T-helper 1 cell treated with Interleukin-12 subunit alpha and Interleukin-12 subunit beta and Interleukin-4 antibody, amounts not matched to agents 30 μg/mL and 1 μg/mL, for 36 hours (primary cell): Measurements from ENCODE around the gene APBB2.
A peak's percentile ranks its signal among the peaks of the same experiment; 100 is the strongest.

ENCODE experiments used
- H3K27ac Mint-ChIP-seq: one replicate; pipeline ENCODE4 v1.8.0; 2021; ENCODE audit warnings: mild to moderate bottlenecking, mixed read lengths
- H3K27me3 Mint-ChIP-seq: one replicate; pipeline ENCODE4 v1.8.0; 2021; ENCODE audit warnings: low read depth, mixed read lengths
- H3K36me3 Mint-ChIP-seq: one replicate; pipeline ENCODE4 v1.8.0; 2021; ENCODE audit warnings: low read depth, mixed read lengths
- H3K4me1 Mint-ChIP-seq: one replicate; pipeline ENCODE4 v1.8.0; 2021; ENCODE audit warnings: low read depth, mixed read lengths
- H3K4me3 Mint-ChIP-seq: one replicate; pipeline ENCODE4 v1.8.0; 2021; ENCODE audit warnings: mild to moderate bottlenecking, moderate library complexity, mixed read lengths
- H3K9me3 Mint-ChIP-seq: one replicate; pipeline ENCODE4 v1.8.0; 2021; ENCODE audit warnings: mixed read lengths

APBB2 gene

DNA sequence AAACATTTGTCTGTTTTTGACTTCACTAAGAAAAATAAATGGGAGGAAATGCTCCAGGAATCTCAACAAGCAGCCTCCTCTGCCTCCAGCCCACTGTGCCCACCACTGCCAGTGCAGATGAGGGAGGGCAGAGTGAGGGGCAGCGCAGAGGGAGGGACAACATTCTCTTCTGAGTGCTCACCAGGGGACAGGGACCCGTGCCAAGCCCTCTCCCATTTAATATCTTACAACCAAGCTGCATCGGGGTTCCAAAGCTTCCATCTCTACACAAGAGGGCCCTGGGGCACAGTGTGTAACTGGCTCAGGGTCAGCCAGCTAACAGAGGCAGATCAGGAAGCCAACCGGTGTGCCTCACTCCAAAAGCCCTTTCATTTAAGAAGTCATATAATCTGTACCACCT is 344.2 kb downstream of the APBB2 start:
- H3K27ac Mint-ChIP-seq, result no peak overlapping the region
- no peaks in the 10 kb centered on the region for H3K4me1 Mint-ChIP-seq
- no peaks in the 10 kb centered on the region for H3K36me3 Mint-ChIP-seq
- no peak overlapping the region for H3K4me3 Mint-ChIP-seq
- peaks cover 31% of the 10 kb centered on the region for H3K27me3 Mint-ChIP-seq
- no peaks in the 10 kb centered on the region for H3K9me3 Mint-ChIP-seq

DNA sequence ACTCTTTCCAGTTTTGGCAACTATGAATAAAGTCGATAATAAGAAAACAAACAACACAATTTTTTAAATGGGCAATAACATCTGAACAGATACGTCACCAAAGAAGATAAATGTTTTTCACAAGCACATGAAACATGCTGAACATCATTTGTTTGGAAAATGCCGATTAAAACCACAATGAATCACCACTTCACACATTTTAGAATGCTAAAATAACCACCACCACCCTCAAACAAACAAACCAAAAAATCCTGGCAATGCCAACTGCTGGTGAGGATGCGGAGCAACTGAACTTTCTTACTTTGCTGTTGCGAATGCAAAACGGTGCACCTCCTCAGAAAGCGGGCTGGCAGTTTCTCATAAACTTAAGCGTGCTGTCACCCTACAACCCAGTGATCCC is 348.6 kb downstream of the APBB2 start:
- H3K27me3 Mint-ChIP-seq, result peaks cover 19% of the 10 kb centered on the region
- H3K27ac Mint-ChIP-seq, result no peak overlapping the region
- no peaks in the 10 kb centered on the region for H3K36me3 Mint-ChIP-seq
- H3K4me3 Mint-ChIP-seq, result no peak overlapping the region
- H3K4me1 Mint-ChIP-seq, result no peaks in the 10 kb centered on the region
- no peaks in the 10 kb centered on the region for H3K9me3 Mint-ChIP-seq

DNA sequence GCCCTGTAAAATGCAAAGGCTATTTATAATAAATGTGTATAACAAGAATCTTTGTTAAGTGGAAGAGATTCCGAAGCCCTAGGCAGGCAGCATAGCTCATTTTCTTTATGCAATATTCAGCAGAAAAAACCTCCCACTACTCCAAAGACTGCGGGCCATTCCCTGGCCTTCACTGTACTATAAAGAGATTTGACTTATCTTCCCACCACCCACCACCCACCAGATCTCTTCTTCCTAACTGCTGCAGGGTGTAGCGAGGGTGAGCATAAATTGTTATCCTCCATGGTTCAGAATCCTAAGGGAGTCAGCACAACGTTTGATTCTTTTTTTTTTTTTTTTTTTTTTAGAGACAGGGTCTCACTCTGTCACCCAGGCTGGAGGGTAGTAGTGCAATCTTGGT is 349.8 kb downstream of the APBB2 start:
- H3K4me1 Mint-ChIP-seq, result no peaks in the 10 kb centered on the region
- H3K36me3 Mint-ChIP-seq, result no peaks in the 10 kb centered on the region
- no peak overlapping the region for H3K4me3 Mint-ChIP-seq
- no peak overlapping the region for H3K27ac Mint-ChIP-seq
- no peaks in the 10 kb centered on the region for H3K9me3 Mint-ChIP-seq
- H3K27me3 Mint-ChIP-seq, result peaks cover 22% of the 10 kb centered on the region

DNA sequence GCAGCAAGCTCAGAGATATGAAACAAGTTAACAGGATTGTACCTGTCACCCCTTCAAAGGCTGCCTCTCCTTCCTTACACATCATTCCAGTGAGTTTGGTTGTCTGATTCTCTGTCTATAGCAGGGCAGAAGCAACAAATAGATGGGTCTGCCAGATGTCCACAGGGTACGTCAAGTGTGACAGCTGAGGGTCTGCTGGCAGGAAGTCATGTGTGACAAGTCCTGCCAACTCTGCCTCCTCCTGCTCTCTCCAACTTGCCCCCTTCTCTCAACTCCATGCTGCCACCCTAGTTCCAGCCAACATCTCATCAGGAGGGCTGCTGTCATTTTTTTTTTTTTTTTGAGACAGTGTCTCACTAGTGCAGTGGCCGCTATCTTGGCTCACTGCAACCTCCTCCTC is 355.4 kb downstream of the APBB2 start:
- no peak overlapping the region for H3K27ac Mint-ChIP-seq
- no peak overlapping the region for H3K4me3 Mint-ChIP-seq
- H3K36me3 Mint-ChIP-seq, result no peaks in the 10 kb centered on the region
- H3K4me1 Mint-ChIP-seq, result peaks cover 11% of the 10 kb centered on the region
- H3K9me3 Mint-ChIP-seq, result no peaks in the 10 kb centered on the region
- peaks cover 59% of the 10 kb centered on the region for H3K27me3 Mint-ChIP-seq

DNA sequence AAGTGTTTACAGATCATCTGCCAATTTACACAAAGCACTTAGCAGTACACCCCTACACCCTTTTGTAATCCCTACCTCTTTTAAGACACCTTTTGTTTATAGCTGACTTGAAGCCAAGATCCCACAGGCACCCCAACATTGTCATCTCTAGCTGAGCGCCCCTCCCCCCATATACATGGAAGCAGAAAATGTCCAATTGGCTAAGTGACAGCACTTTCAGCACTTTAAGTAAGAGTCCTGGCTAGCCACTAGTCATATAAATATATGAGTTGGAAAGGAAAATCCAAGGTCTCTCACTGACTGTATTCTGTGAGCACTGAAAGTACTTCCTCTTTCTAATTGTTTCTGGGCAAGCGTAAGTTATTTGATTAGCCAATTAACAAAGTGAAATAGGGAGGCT is 356.4 kb downstream of the APBB2 start:
- Mint-ChIP-seq H3K27ac (no peak overlapping the region), H3K9me3 (no peaks in the 10 kb centered on the region), H3K27me3 (peaks cover 63% of the 10 kb centered on the region), H3K4me3 (no peak overlapping the region), H3K4me1 (peaks cover 11% of the 10 kb centered on the region), H3K36me3 (no peaks in the 10 kb centered on the region)

DNA sequence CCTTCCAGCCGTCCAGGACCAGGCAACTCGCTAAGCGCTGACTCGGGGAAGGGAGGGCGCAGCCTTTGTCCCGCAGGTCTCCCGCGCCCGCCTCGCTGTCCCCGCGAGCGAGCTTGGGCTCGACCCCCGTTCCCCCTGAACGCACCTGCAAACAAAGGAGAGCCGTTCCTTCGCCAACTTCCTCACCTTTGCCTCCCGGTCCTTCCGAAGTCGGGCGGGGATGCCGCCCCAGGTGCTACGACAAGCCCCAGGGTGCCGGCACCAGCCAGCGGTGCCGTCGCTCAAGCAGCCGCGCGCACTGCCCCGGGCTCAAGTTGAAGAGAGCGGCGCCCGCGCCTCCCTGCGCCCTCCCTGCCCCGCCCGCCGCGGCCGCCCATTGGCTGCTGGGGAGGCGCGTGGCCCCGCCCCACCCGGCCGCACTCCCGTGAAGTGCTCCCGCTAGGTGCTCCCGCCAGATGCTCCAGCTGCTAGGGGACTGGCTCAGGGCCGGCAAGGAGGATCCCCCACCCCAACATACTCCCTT is 357.4 kb downstream of the APBB2 start:
- H3K27ac Mint-ChIP-seq, result no peak overlapping the region
- H3K27me3 Mint-ChIP-seq, result peaks cover 60% of the 10 kb centered on the region
- peak overlapping the region; percentile 74 for H3K4me3 Mint-ChIP-seq
- peaks cover 11% of the 10 kb centered on the region for H3K4me1 Mint-ChIP-seq
- H3K36me3 Mint-ChIP-seq, result no peaks in the 10 kb centered on the region
- H3K9me3 Mint-ChIP-seq, result no peaks in the 10 kb centered on the region

DNA sequence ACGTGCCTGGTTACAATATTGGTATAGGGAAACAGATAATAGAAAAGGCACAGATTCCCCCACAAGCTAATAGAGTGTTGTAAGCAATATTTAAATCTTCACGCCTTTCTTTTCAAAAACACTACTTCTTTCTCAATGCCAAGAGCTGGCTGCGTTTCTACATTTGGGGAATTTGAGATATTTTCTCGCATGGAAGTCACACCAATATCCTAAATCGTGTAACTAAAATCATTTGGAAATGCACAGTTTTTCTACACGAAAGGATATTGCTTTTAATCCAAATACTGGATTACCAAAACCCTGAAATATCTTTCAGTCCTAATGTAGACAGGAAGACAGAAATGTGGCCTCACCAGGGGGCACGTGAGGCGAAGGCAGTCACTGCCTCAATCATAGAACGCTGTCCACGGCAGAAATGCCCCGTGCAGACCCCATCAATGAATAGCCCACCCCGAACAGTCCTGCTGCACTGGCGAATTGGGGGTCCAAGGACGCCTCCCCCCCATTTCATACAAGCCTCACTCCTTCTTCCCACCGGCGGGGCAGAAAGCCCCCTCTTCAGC is 358.0 kb downstream of the APBB2 start:
- Mint-ChIP-seq H3K27me3 (peaks cover 59% of the 10 kb centered on the region), H3K36me3 (no peaks in the 10 kb centered on the region), H3K4me1 (peaks cover 11% of the 10 kb centered on the region), H3K27ac (no peak overlapping the region), H3K9me3 (no peaks in the 10 kb centered on the region), H3K4me3 (peak overlapping the region; percentile 74)

DNA sequence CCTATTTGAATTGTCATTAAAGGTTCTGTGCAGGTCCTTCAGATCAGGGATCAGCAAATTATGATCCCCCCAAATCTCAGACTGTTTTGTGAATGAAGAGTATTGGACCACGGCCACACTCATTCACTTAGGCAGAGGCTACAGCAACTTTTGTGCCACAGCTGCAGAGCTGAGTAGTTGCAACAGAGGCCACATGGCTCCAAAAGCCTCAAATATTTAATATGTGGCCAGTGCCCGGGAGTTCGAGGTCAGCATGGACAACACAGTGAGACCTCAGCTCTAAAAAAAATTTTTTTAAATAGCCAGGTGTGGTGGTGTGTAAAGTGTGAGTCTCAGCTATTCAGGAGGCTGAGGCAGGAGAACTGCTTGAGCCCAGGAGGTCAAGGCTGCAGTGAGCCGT is 363.8 kb downstream of the APBB2 start:
- Mint-ChIP-seq H3K36me3 (no peaks in the 10 kb centered on the region), H3K9me3 (no peaks in the 10 kb centered on the region), H3K4me1 (no peaks in the 10 kb centered on the region), H3K4me3 (no peak overlapping the region), H3K27ac (no peak overlapping the region), H3K27me3 (peaks cover 36% of the 10 kb centered on the region)

DNA sequence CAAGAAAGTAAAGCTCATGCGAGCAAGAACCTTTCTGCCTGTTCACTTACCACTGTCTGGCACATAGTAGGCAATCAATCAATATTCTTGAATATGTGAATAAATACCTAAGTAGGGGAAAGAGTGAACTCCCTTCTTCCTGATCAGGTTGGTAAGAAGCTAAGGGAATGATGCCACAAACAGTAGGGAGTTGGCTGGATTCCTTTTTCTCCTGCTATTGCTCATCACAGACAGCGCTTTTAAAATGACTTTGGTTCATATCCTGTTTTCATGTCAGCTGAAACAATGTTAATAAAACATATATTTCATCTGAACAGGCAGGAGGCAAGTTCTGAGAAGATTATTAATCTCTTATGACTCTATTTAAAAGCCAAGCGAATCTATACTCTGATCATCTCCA is 365.4 kb downstream of the APBB2 start:
- no peak overlapping the region for H3K27ac Mint-ChIP-seq
- no peaks in the 10 kb centered on the region for H3K36me3 Mint-ChIP-seq
- peaks cover 25% of the 10 kb centered on the region for H3K27me3 Mint-ChIP-seq

DNA sequence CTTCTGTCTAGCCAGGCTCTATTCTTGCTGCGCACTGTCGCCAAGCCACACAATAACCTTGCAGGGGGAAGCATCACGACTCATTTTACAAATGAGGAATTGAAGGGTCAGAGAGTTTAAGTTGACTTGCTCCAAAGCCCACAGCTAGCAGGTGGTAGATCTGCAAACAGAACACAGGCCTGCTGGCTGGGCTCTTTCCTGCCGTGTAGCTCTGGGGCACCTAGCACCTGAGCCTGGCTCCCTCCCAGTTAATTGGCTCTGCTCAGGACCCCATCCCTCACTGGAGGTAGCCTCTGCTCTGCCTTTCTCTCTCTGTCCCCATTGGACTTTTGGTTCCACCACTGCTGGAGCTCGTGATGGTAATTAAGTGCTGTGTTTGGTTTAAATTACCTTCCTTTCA is 366.1 kb downstream of the APBB2 start:
- no peak overlapping the region for H3K27ac Mint-ChIP-seq
- no peak overlapping the region for H3K4me3 Mint-ChIP-seq
- H3K9me3 Mint-ChIP-seq, result no peaks in the 10 kb centered on the region
- no peaks in the 10 kb centered on the region for H3K36me3 Mint-ChIP-seq
- H3K27me3 Mint-ChIP-seq, result peaks cover 21% of the 10 kb centered on the region
- no peaks in the 10 kb centered on the region for H3K4me1 Mint-ChIP-seq

More for the DNA sequence above, 365.4 kb downstream of the APBB2 start:
- H3K4me1 Mint-ChIP-seq, result no peaks in the 10 kb centered on the region
- H3K4me3 Mint-ChIP-seq, result no peak overlapping the region
- no peaks in the 10 kb centered on the region for H3K9me3 Mint-ChIP-seq

DNA sequence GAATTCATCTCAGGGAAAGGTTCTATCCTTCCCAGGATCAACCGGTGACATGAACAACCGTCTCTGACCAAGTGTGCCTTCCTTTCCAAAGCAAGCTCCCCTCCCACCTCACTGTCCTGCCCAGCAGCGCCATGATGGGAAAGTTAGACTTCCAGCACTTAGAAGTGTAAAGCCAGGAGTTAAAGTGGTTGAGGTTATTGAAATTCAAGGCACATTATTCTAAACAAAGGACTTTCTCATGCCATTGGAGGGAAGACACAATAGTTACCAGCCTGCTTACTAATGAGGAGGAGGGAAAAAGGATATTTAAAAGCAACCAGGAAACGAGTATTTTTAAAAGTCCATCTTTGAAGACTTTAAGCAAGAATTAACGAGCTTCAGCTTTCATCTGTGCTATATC is 367.8 kb downstream of the APBB2 start:
- Mint-ChIP-seq H3K4me1 (no peaks in the 10 kb centered on the region), H3K27ac (no peak overlapping the region), H3K9me3 (no peaks in the 10 kb centered on the region), H3K4me3 (no peak overlapping the region), H3K27me3 (peaks cover 26% of the 10 kb centered on the region), H3K36me3 (no peaks in the 10 kb centered on the region)

DNA sequence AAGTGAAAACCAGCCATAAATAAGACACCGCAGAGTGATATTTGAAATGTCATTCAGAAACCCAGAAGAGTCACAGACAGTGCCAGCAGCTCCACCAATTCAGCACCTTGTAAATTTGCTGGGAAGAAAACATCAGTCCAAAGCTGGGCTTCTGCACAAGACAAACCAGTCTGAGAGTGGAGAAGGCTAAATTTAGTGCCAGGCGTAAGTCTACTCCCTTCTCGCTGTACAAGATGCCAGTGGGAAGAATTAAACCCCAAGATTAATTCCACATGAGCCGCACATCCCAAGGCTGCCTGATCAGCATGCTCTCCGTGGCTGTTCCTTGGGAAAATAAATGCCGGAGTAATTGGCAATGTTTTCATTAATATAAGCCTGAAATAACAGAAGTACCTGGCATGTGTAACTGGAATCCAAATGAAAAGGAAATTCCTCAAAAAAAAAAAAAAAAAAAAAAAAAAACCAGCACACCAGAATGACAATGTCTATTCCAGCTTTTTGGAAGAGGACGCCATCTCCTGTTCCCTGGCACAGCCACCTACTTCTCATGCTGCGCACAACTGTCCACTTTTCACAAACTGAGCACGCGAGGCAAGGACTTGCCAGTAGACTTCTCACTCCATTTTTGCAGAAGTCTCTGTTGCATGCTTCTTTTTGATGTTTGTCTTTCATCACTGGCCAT is 369.0 kb downstream of the APBB2 start:
- no peaks in the 10 kb centered on the region for H3K36me3 Mint-ChIP-seq
- H3K27ac Mint-ChIP-seq, result no peak overlapping the region
- peaks cover 20% of the 10 kb centered on the region for H3K27me3 Mint-ChIP-seq
- H3K4me3 Mint-ChIP-seq, result no peak overlapping the region
- no peaks in the 10 kb centered on the region for H3K9me3 Mint-ChIP-seq
- peaks cover 5% of the 10 kb centered on the region for H3K4me1 Mint-ChIP-seq

DNA sequence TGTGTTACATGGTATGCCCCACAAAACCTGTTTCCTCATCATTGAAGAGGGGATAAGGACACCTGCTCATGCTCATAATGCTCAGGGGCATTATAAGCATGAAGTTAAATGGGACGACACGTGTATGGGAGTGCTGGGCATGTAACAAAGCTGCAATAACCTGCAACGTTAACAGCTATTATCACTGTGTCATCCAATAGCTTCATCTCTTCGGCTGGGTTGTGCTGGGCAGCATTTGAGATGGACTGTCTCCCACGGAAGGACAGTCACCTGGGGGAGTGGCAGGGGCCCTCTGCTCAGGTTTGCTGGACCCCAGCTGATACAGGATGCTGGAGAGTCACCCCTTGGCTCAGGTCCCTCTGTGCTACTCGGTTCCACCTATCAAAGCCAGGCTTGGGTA is 370.1 kb downstream of the APBB2 start:
- Mint-ChIP-seq H3K36me3 (no peaks in the 10 kb centered on the region), H3K27me3 (peaks cover 19% of the 10 kb centered on the region), H3K4me3 (no peak overlapping the region), H3K4me1 (peaks cover 5% of the 10 kb centered on the region), H3K27ac (no peak overlapping the region), H3K9me3 (no peaks in the 10 kb centered on the region)

DNA sequence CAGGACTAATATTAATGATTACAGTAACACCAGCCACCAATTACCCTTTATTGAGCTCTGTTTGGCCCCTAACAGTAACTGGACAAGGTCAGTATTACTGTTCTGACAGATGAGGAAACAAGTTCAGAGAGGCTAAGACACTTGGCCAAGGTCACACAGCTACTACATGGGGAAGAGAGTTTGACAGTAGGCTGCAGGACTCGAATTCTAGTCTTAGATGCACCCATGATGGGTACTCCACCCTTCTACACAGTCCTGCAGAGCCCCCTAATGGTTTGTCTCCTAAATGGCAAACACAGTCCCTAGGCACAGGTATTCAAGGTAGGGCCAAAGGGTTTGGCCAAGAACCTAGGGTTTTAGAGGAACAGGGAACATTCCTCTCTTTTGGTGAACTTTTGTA is 370.6 kb downstream of the APBB2 start:
- Mint-ChIP-seq H3K4me3 (no peak overlapping the region), H3K27me3 (peaks cover 14% of the 10 kb centered on the region), H3K9me3 (no peaks in the 10 kb centered on the region), H3K36me3 (no peaks in the 10 kb centered on the region), H3K4me1 (peaks cover 5% of the 10 kb centered on the region), H3K27ac (no peak overlapping the region)

DNA sequence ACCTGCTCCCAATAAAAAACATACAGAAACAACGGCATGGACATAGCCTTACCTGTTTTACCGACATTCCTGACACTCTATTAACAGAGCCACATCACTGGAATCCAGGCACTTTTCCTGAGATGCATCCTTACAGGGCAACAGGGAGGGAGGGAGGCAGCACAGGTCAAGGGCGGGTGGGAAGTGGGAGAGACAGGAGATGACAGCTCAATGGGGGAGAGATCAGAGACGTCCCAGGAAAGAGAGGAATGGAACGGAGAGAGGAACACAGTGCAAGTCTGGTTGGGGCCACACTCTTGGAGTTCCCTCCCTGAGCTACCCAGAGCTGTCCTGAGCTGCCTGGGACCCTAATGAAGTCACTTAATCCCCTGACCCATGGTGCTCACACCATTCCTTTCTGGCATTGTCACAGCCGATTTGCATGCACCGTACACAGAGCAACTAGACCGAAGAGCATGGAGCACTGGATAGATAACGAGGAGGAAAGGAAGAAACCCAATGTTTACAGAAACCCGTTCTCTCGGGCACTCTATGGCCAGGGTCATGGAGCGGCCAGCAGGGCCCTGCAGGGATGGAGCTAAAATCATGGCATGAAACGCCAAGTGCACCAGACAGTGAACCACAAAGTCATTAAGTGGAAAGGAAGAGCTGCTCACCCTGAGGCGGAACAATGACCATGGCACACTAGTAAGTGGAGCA is 371.5 kb downstream of the APBB2 start:
- Mint-ChIP-seq H3K27me3 (peaks cover 5% of the 10 kb centered on the region), H3K9me3 (no peaks in the 10 kb centered on the region), H3K4me3 (no peak overlapping the region), H3K36me3 (no peaks in the 10 kb centered on the region), H3K27ac (no peak overlapping the region), H3K4me1 (peaks cover 5% of the 10 kb centered on the region)
